H1 (cell line): ENCODE measurements around the gene CEBPE. TPM values are rescaled to one million over a fixed set of nuclear protein-coding genes. Genes with fewer than 3 reads are reported as not detected.

ENCODE experiments used
- CTCF ChIA-PET: fragments of 300-600 bp; sonication (Branson Sonifier 250); formaldehyde crosslinking; loops from one replicate; lab custom pipeline; 2021; ENCODE audit not compliant: partially characterized antibody; lab: Charles Lee
- POLR2A ChIA-PET: fragments of 300-600 bp; sonication (Branson Sonifier 250); formaldehyde crosslinking; loops from one replicate; lab custom pipeline; 2021; ENCODE audit warnings: inconsistent platforms; ENCODE audit not compliant: partially characterized antibody; lab: Charles Lee
- DNase-seq, 2 experiments: peaks; one replicate each; pipeline versions ENCODE4 v3.0.0 to v3.0.0-alpha.2; 2010 to 2022; ENCODE audit warnings: low spot score in 2 of 2, low read depth in 1 of 2, mixed read lengths in 1 of 2
- FAIRE-seq: peaks from 2 replicates; lab custom pipeline; 2011; peaks lifted over from hg19 to GRCh38; lab: Jason Lieb, UNC
- H2AFZ ChIP-seq: 2 replicates; pipeline ENCODE4 v1.8.1; 2012; ENCODE audit warnings: low read length, inconsistent platforms
- H2AK5ac ChIP-seq: 2 replicates; pipeline ENCODE4 v1.6.1; 2013; ENCODE audit warnings: low read depth, low read length
- H2BK120ac ChIP-seq: replicated peaks from 2 replicates; pipeline ENCODE3; 2013; ENCODE audit warnings: low read depth, low read length, inconsistent platforms
- H2BK12ac ChIP-seq: 2 replicates; pipeline ENCODE4 v1.6.1; 2013; ENCODE audit warnings: low read depth, low read length
- H2BK15ac ChIP-seq: 2 replicates; pipeline ENCODE4 v1.6.1; 2013; ENCODE audit warnings: low read length
- H2BK20ac ChIP-seq: 2 replicates; pipeline ENCODE4 v1.6.1; 2013; ENCODE audit warnings: low read length
- H2BK5ac ChIP-seq: 2 replicates; pipeline ENCODE4 v1.6.1; 2013; ENCODE audit warnings: low read depth, low read length
- H3K14ac ChIP-seq: 2 replicates; pipeline ENCODE4 v1.6.1; 2013; ENCODE audit warnings: inconsistent platforms; ENCODE audit not compliant: insufficient read length
- H3K18ac ChIP-seq: 2 replicates; pipeline ENCODE4 v1.6.1; 2013; ENCODE audit warnings: low read length; ENCODE audit errors: extremely low read depth
- H3K23ac ChIP-seq: 2 replicates; pipeline ENCODE4 v1.6.1; 2013; ENCODE audit warnings: inconsistent platforms; ENCODE audit not compliant: insufficient read length
- H3K23me2 ChIP-seq: 2 replicates; pipeline ENCODE4 v1.6.1; 2013; ENCODE audit warnings: low read depth, low read length
- H3K27ac ChIP-seq: 2 replicates; pipeline ENCODE4 v1.6.1; 2011; ENCODE audit warnings: low read depth, low read length, inconsistent platforms
- H3K27me3 ChIP-seq, 4 experiments: replicated peaks in 1 of 4; 1 replicate in 1 of 4; 2 replicates in 3 of 4; pipeline versions ENCODE4 v1.6.1 to v1.8.1; 2011 to 2013; ENCODE audit warnings: low read length in 3 of 4, mild to moderate bottlenecking in 3 of 4, inconsistent platforms in 2 of 4, mixed read lengths in 2 of 4, moderate library complexity in 1 of 4; ENCODE audit not compliant: control insufficient read depth in 3 of 4, insufficient read depth in 3 of 4; ENCODE audit errors: extremely low read depth in 1 of 4
- H3K36me3 ChIP-seq, 4 experiments: 2 replicates each; pipeline versions ENCODE4 v1.6.1 to v1.8.1; 2011 to 2013; ENCODE audit warnings: mild to moderate bottlenecking in 4 of 4, low read length in 3 of 4, moderate library complexity in 2 of 4, control low read depth in 1 of 4, inconsistent platforms in 1 of 4; ENCODE audit not compliant: insufficient read depth in 4 of 4, control insufficient read depth in 2 of 4
- H3K4ac ChIP-seq: replicated peaks from 2 replicates; pipeline ENCODE3; 2013; ENCODE audit warnings: low read length, low read depth, mixed read lengths, inconsistent platforms; ENCODE audit not compliant: insufficient read length
- H3K4me1 ChIP-seq, 4 experiments: replicated peaks in 1 of 4; 1 replicate in 1 of 4; 2 replicates in 3 of 4; pipeline versions ENCODE4 v1.6.1 to v1.8.1; 2011 to 2013; ENCODE audit warnings: low read length in 3 of 4, inconsistent platforms in 2 of 4, mixed read lengths in 1 of 4; ENCODE audit not compliant: insufficient read depth in 4 of 4, control insufficient read depth in 3 of 4
- H3K4me2 ChIP-seq, 2 experiments: 2 replicates each; pipeline versions ENCODE4 v1.6.1 to v1.8.1; 2011 to 2013; ENCODE audit warnings: low read depth in 2 of 2, low read length in 2 of 2, control low read depth in 1 of 2, inconsistent platforms in 1 of 2, mild to moderate bottlenecking in 1 of 2; ENCODE audit not compliant: insufficient read depth in 1 of 2
- H3K4me3 ChIP-seq, 4 experiments: fragments of 200-600, 300-600 bp in 1 of 4; sonication (generic), shearing (Covaris generic), sonication (Bioruptor Twin) in 1 of 4; 2 replicates each; pipeline versions ENCODE4 v1.5.1 to v1.8.1; 2011 to 2016; ENCODE audit warnings: low read length in 4 of 4, low read depth in 3 of 4, control low read depth in 2 of 4, inconsistent platforms in 2 of 4, mild to moderate bottlenecking in 2 of 4, mixed read lengths in 1 of 4, moderate library complexity in 1 of 4; ENCODE audit not compliant: insufficient read depth in 2 of 4; ENCODE audit errors: extremely low read depth in 1 of 4
- H3K56ac ChIP-seq: replicated peaks from 2 replicates; pipeline ENCODE3; 2013; ENCODE audit warnings: low read depth, mild to moderate bottlenecking, mixed read lengths, low read length, inconsistent platforms; ENCODE audit not compliant: insufficient read length
- H3K79me1 ChIP-seq: 2 replicates; pipeline ENCODE4 v1.6.1; 2013; ENCODE audit warnings: low read depth, low read length, control low read depth
- H3K79me2 ChIP-seq, 2 experiments: 2 replicates each; pipeline versions ENCODE4 v1.6.1 to v1.8.1; 2012 to 2013; ENCODE audit warnings: low read length in 2 of 2, mild to moderate bottlenecking in 2 of 2, inconsistent platforms in 1 of 2; ENCODE audit not compliant: insufficient read depth in 2 of 2, control insufficient read depth in 1 of 2
- H3K9ac ChIP-seq, 4 experiments: replicated peaks in 1 of 4; 1 replicate in 1 of 4; 2 replicates in 3 of 4; pipeline versions ENCODE4 v1.6.1 to v1.8.1; 2011 to 2013; ENCODE audit warnings: low read depth in 3 of 4, low read length in 3 of 4, control low read depth in 2 of 4, mild to moderate bottlenecking in 2 of 4, moderate library complexity in 2 of 4, inconsistent platforms in 1 of 4; ENCODE audit errors: extremely low read depth in 1 of 4
- H3K9me3 ChIP-seq, 2 experiments: 2 replicates each; pipeline versions ENCODE4 v1.6.1 to v1.8.1; 2012 to 2013; ENCODE audit warnings: mild to moderate bottlenecking in 2 of 2, moderate library complexity in 2 of 2, control low read depth in 1 of 2, inconsistent platforms in 1 of 2, low read depth in 1 of 2, low read length in 1 of 2, mixed read lengths in 1 of 2; ENCODE audit not compliant: insufficient read depth in 2 of 2
- H4K20me1 ChIP-seq, 2 experiments: replicated peaks in 1 of 2; 2 replicates each; pipeline versions ENCODE3 to v1.8.1; 2011 to 2013; ENCODE audit warnings: inconsistent platforms in 2 of 2, low read length in 2 of 2, mild to moderate bottlenecking in 1 of 2; ENCODE audit not compliant: insufficient read depth in 2 of 2, control insufficient read depth in 1 of 2
- H4K5ac ChIP-seq: 2 replicates; pipeline ENCODE4 v1.6.1; 2013; ENCODE audit warnings: low read length, low read depth, mixed read lengths, inconsistent platforms; ENCODE audit not compliant: insufficient read length
- H4K8ac ChIP-seq: 2 replicates; pipeline ENCODE4 v1.8.0; 2013; ENCODE audit warnings: mild to moderate bottlenecking, moderate library complexity, low read length, inconsistent platforms; ENCODE audit not compliant: insufficient read depth; ENCODE audit errors: extremely low read depth
- H4K91ac ChIP-seq: replicated peaks from 2 replicates; pipeline ENCODE3; 2013; ENCODE audit warnings: low read length, mixed read lengths, inconsistent platforms; ENCODE audit not compliant: insufficient read length
- CREB1 ChIP-seq: IDR thresholded peaks from 2 replicates; pipeline ENCODE4 v1.6.1; 2012; ENCODE audit warnings: inconsistent platforms
- CTBP2 ChIP-seq: IDR thresholded peaks from 2 replicates; pipeline ENCODE4 v1.7.0; 2011; ENCODE audit warnings: borderline replicate concordance, mild to moderate bottlenecking, moderate library complexity, mixed read lengths, low read length; ENCODE audit not compliant: insufficient read depth, insufficient read length
- HDAC2 ChIP-seq, 2 experiments: fragments of 300-600 bp in 1 of 2; sonication (generic) in 1 of 2; IDR thresholded peaks; 2 replicates each; pipeline ENCODE4 v1.6.1; 2011 to 2012; ENCODE audit warnings: low read depth in 2 of 2, low read length in 2 of 2, mild to moderate bottlenecking in 2 of 2, moderate library complexity in 2 of 2, borderline replicate concordance in 1 of 2, inconsistent platforms in 1 of 2
- KDM4A ChIP-seq: IDR thresholded peaks from one replicate; pipeline ENCODE4 v1.7.1; 2012; ENCODE audit warnings: low read depth, mild to moderate bottlenecking, moderate library complexity, low read length, inconsistent platforms; ENCODE audit not compliant: severe bottlenecking
- MAX ChIP-seq: IDR thresholded peaks from 2 replicates; pipeline ENCODE4 v1.6.1; 2012; ENCODE audit warnings: inconsistent platforms
- NANOG ChIP-seq: IDR thresholded peaks from 2 replicates; pipeline ENCODE4 v1.6.1; 2011; ENCODE audit warnings: low read length, low read depth, mild to moderate bottlenecking, inconsistent platforms; ENCODE audit not compliant: insufficient read depth, poor library complexity, severe bottlenecking
- POLR2A ChIP-seq, 2 experiments: IDR thresholded peaks; 1 replicate in 1 of 2; 2 replicates in 1 of 2; pipeline ENCODE4 v1.6.1; 2011; ENCODE audit warnings: low read depth in 2 of 2, low read length in 2 of 2, mild to moderate bottlenecking in 2 of 2; ENCODE audit errors: control extremely low read depth in 1 of 2
- POU5F1 ChIP-seq: IDR thresholded peaks from 2 replicates; pipeline ENCODE4 v1.6.1; 2011; ENCODE audit warnings: low read depth, mild to moderate bottlenecking, low read length, moderate library complexity
- RAD21 ChIP-seq, 2 experiments: IDR thresholded peaks in 1 of 2; conservative IDR thresholded peaks in 1 of 2; 2 replicates each; pipeline ENCODE4 v1.6.1; 2011; ENCODE audit warnings: low read depth in 2 of 2, low read length in 2 of 2, improper control_type of control experiment in 1 of 2, inconsistent platforms in 1 of 2, mild to moderate bottlenecking in 1 of 2, moderate library complexity in 1 of 2
- SIN3A ChIP-seq, 2 experiments: IDR thresholded peaks in 1 of 2; conservative IDR thresholded peaks in 1 of 2; 2 replicates each; pipeline ENCODE4 v1.6.1; 2011 to 2012; ENCODE audit warnings: low read length in 2 of 2, improper control_type of control experiment in 1 of 2, low read depth in 1 of 2, mild to moderate bottlenecking in 1 of 2
- USF2 ChIP-seq: IDR thresholded peaks from 2 replicates; pipeline ENCODE4 v1.6.1; 2011; ENCODE audit warnings: low read length, improper control_type of control experiment
- WGBS, 2 experiments: shearing (Covaris generic) in 1 of 2; methylation state at CpG; one replicate each; pipeline versions ENCODE4 v1.1.6 to v1.1.7; 2013 to 2015; ENCODE audit warnings: low lambda C conversion rate in 2 of 2, mixed read lengths in 2 of 2, inconsistent platforms in 1 of 2, low coverage in 1 of 2, missing lambda C conversion rate in 1 of 2; ENCODE audit not compliant: insufficient replicate concordance in 2 of 2, insufficient coverage in 1 of 2, insufficient read length in 1 of 2; ENCODE audit errors: extremely low coverage in 1 of 2, missing lambda C conversion rate in 1 of 2; 5-methylcytosine and 5-hydroxymethylcytosine counted together
- polyA plus RNA-seq, 7 experiments: library from polyadenylated mRNA; depleted of rRNA in 3 of 7; stranded (reverse) in 5 of 7; unstranded in 2 of 7; fragments of >200 nt in 5 of 7; fragments of 200-250 nt in 2 of 7; gene quantifications; 1 replicate in 5 of 7; 2 replicates in 1 of 7; 4 replicates in 1 of 7; pipeline versions ENCODE4 v1.2.1 to v1.2.3, GENCODE V29; 2011 to 2013; ENCODE audit warnings: missing spikeins in 2 of 7, mixed read lengths in 2 of 7
- total RNA-seq: library from RNA; stranded (reverse); fragmentation: NEBNext Ultra II Directional; extraction: Animal tissue kit (Norgen Biotek cat#: 25700); gene quantifications from 2 replicates; pipeline ENCODE4 v1.2.1, GENCODE V29; 2021

CEBPE gene
- total and polyA plus RNA-seq, 2 of the 8 experiments (the other 6 are each of a cell fraction or from before 2014, with no cell fraction given): 0.05 TPM; not detected in 1

- no peak for FAIRE-seq
- peaks cover 5% of the 10 kb centered on the region; the same call in 1 of the 2 replicates for H3K23me2 ChIP-seq
- H3K79me1 ChIP-seq: peaks cover 11% of the 10 kb centered on the region
- peaks cover 28 to 55% (median 47%) of the 10 kb centered on the region in 4 experiments for H3K36me3 ChIP-seq
- no peak overlapping the region for H4K91ac ChIP-seq
- H3K79me2 ChIP-seq: peaks cover 18 to 66% of the 10 kb centered on the region in 2 experiments
- POLR2A ChIA-PET: interaction anchor here (1.2 to 1.7 kb wide), 3 partner anchors 9 to 43 kb away, joined by 3 to 6 read pairs (median 3); partner anchors contain the start of gene CIROP
- CTCF ChIA-PET: interaction anchor here (1.9 to 4.6 kb wide), 2 partner anchors 16 to 37 kb away, joined by 6 to 56 read pairs; no protein-coding TSS in a partner anchor
- no peak overlapping the region for H2BK15ac ChIP-seq
- no peak for DNase-seq
- peaks cover 9 to 11% of the 10 kb centered on the region in 2 experiments for H4K20me1 ChIP-seq
- no peak overlapping the region for H3K9ac ChIP-seq
- no peaks in the 10 kb centered on the region; a peak in 3 of 7 replicates for H3K4me1 ChIP-seq
- no peaks in the 10 kb centered on the region for H3K9me3 ChIP-seq
- H3K4ac ChIP-seq: no peak overlapping the region
- no peak overlapping the region for H2BK120ac ChIP-seq
- no peaks in the 10 kb centered on the region for H3K27me3 ChIP-seq
- H3K56ac ChIP-seq: no peak overlapping the region
- H3K23ac ChIP-seq: no peak overlapping the region
- no peak overlapping the region for H2BK5ac ChIP-seq
- H3K27ac ChIP-seq: no peak overlapping the region
- H4K8ac ChIP-seq: no peak overlapping the region
- no peak overlapping the region for H2AK5ac ChIP-seq
- peak overlapping the region in 1 of 4 experiments; percentile 94; a peak in 1 of 8 replicates for H3K4me3 ChIP-seq
- no peak overlapping the region for H2BK12ac ChIP-seq
- no peak overlapping the region for H2BK20ac ChIP-seq
- no peak overlapping the region for H4K5ac ChIP-seq
- WGBS, 2 experiments: 88% methylated on average over 2 of the region's 2 CpGs; no CpG with 5 or more reads in 1 of the 2 experiments
- no peak overlapping the region for H3K14ac ChIP-seq
- no peak overlapping the region for H2AFZ ChIP-seq
- no peak overlapping the region; a peak in 1 of 4 replicates for H3K4me2 ChIP-seq
- H3K18ac ChIP-seq: no peak overlapping the region
- no peak for TF ChIP-seq RAD21 (IDR thresholded peaks at IDR 0.05 in 1 of 2, conservative IDR thresholded peaks at IDR 0.05 in 1 of 2; ENCODE audit: low read depth in 2 of 2, low read length in 2 of 2)
- no peak for TF ChIP-seq SIN3A (conservative IDR thresholded peaks at IDR 0.05 in 1 of 2, IDR thresholded peaks at IDR 0.05 in 1 of 2; ENCODE audit: low read depth in 1 of 2, low read length in 2 of 2)
- no peak for TF ChIP-seq CREB1
- TF ChIP-seq HDAC2 (IDR thresholded peaks at IDR 0.05; ENCODE audit: borderline replicate concordance in 1 of 2, low read depth in 2 of 2, low read length in 2 of 2): no peak
- no peak for TF ChIP-seq KDM4A
- TF ChIP-seq POLR2A (IDR thresholded peaks at IDR 0.05; ENCODE audit: control extremely low read depth in 1 of 2, low read depth in 2 of 2, low read length in 2 of 2): no peak
- no peak for TF ChIP-seq CTBP2
- no peak for TF ChIP-seq MAX
- TF ChIP-seq NANOG: no peak
- TF ChIP-seq POU5F1: no peak
- TF ChIP-seq USF2: no peak
These were observed 26.0 kb downstream of the CEBPE start for GRCh38 chr14:23093104-23093503.
